Thoracic aorta (tissue), 2 donors: Measurements from ENCODE around the gene PDE4C. TPM values are rescaled to one million over a fixed set of nuclear protein-coding genes. Genes with fewer than 3 reads are reported as not detected.

ENCODE experiments used
- ATAC-seq: fragments of 150-250 bp; one replicate; pipeline ENCODE4 v1.8.0; 2017; ENCODE audit warnings: low read depth; ENCODE audit not compliant: insufficient number of reproducible peaks, low FRiP score
- DNase-seq: peaks from one replicate; pipeline ENCODE4 v3.0.0-alpha.2; 2020; ENCODE audit warnings: low spot score
- H3K27ac ChIP-seq, 2 donors: fragments of 200-600 bp; sonication (generic); 1 replicate in 1 of 2; 2 replicates in 1 of 2; pipeline ENCODE4 v1.5.1; 2016; ENCODE audit warnings: mild to moderate bottlenecking in 2 of 2, moderate library complexity in 2 of 2
- H3K27me3 ChIP-seq: fragments of 200-600 bp; sonication (generic); replicated peaks from 2 replicates; pipeline ENCODE4 v1.6.0; 2016; ENCODE audit warnings: mild to moderate bottlenecking; ENCODE audit not compliant: insufficient read depth
- H3K36me3 ChIP-seq: fragments of 200-600 bp; sonication (generic); one replicate; pipeline ENCODE4 v1.5.1; 2016
- H3K4me1 ChIP-seq, 2 donors: fragments of 200-600 bp; sonication (generic); 1 replicate in 1 of 2; 2 replicates in 1 of 2; pipeline versions ENCODE4 v1.5.1 to v1.6.0; 2016; ENCODE audit warnings: low read depth in 2 of 2, mild to moderate bottlenecking in 1 of 2; ENCODE audit not compliant: control insufficient read depth in 1 of 2
- H3K4me3 ChIP-seq: fragments of 200-600 bp; sonication (generic); 2 replicates; pipeline ENCODE4 v1.5.1; 2016; ENCODE audit warnings: mild to moderate bottlenecking
- H3K9me3 ChIP-seq: fragments of 200-600 bp; sonication (generic); 2 replicates; pipeline ENCODE4 v1.5.1; 2016
- total RNA-seq, 2 donors: library from RNA; depleted of rRNA; stranded (reverse); fragments of >200 nt; gene quantifications; one replicate each; pipeline versions ENCODE4 v1.1.0 to v1.2.3, GENCODE V29; 2016
- TF ChIP-seq, protein P1 (sequence below): fragments of 200-600 bp; sonication (generic); IDR thresholded peaks from one replicate; pipeline ENCODE4 v1.5.1; 2019; ENCODE audit warnings: antibody characterized with exemption

The PDE4C gene
- total RNA-seq, 2 donors from 2014 or later, result 0.41 to 0.42 TPM

DNA sequence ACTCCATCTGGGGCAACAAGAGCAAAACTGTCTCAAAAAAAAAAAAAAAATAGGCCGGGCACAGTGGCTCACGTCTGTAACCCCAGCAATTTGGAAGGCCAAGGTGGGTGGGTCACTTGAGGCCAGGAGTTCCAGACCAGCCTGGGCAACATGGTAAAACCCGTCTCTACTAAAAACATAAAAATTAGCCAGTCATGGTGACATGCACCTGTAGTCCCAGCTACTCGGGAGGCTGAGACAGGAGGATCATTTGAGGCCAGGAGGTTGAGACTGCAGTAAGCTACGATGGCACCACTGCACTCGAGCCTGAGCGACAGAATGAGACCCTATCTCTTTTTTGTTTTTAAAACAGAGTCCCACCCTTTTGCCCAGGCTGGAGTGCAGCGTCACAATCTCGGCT, 44.1 kb upstream of the PDE4C start:
- TF ChIP-seq, protein P1, sequence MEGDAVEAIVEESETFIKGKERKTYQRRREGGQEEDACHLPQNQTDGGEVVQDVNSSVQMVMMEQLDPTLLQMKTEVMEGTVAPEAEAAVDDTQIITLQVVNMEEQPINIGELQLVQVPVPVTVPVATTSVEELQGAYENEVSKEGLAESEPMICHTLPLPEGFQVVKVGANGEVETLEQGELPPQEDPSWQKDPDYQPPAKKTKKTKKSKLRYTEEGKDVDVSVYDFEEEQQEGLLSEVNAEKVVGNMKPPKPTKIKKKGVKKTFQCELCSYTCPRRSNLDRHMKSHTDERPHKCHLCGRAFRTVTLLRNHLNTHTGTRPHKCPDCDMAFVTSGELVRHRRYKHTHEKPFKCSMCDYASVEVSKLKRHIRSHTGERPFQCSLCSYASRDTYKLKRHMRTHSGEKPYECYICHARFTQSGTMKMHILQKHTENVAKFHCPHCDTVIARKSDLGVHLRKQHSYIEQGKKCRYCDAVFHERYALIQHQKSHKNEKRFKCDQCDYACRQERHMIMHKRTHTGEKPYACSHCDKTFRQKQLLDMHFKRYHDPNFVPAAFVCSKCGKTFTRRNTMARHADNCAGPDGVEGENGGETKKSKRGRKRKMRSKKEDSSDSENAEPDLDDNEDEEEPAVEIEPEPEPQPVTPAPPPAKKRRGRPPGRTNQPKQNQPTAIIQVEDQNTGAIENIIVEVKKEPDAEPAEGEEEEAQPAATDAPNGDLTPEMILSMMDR, result no peak
- Histone ChIP-seq H3K27me3 (no peaks in the 10 kb centered on the region), H3K4me3 (no peak overlapping the region), H3K36me3 (peaks cover 32% of the 10 kb centered on the region), H3K9me3 (no peaks in the 10 kb centered on the region), H3K27ac (no peak overlapping the region), H3K4me1 (peaks cover 7 to 23% of the 10 kb centered on the region in 2 donors)
- ATAC-seq, result no peak
- no peak for DNase-seq

DNA sequence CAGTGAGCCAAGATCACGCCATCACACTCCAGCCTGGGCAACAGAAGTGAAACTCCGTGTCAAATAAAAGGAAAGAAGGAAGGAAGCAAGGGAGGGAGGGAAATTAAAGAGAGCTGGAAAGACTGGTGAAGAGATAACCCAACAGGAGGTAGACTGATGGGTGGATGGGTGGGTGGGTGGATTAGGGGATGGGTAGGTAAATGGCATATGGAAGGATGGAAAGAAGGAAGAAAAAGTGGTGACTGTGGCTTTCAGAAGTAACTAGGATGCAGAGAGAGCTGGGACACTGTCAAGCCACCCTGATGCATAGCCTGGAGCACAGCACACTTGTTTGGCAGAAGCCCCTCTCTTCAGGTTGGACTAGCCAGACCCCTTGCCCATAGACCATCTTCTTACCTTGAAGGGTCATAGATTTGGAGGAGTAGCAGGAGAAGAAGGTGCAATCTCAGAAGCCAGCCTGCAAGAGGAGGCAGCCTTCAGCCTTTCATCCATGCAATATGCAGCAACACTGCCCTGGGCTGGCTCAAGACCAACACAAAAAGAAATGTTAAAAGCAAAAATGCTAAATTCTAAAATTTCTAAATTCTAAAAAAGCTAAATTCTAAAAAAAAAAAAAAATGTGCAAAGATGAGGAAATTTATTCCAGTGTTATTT, 43.0 kb upstream of the PDE4C start:
- no peak for DNase-seq
- Histone ChIP-seq H3K27ac (no peak overlapping the region), H3K36me3 (peaks cover 43% of the 10 kb centered on the region), H3K9me3 (no peaks in the 10 kb centered on the region), H3K27me3 (no peaks in the 10 kb centered on the region), H3K4me3 (no peak overlapping the region), H3K4me1 (peaks cover under 1 to 13% of the 10 kb centered on the region in 2 donors)
- TF ChIP-seq, protein P1, result no peak
- ATAC-seq, result no peak

DNA sequence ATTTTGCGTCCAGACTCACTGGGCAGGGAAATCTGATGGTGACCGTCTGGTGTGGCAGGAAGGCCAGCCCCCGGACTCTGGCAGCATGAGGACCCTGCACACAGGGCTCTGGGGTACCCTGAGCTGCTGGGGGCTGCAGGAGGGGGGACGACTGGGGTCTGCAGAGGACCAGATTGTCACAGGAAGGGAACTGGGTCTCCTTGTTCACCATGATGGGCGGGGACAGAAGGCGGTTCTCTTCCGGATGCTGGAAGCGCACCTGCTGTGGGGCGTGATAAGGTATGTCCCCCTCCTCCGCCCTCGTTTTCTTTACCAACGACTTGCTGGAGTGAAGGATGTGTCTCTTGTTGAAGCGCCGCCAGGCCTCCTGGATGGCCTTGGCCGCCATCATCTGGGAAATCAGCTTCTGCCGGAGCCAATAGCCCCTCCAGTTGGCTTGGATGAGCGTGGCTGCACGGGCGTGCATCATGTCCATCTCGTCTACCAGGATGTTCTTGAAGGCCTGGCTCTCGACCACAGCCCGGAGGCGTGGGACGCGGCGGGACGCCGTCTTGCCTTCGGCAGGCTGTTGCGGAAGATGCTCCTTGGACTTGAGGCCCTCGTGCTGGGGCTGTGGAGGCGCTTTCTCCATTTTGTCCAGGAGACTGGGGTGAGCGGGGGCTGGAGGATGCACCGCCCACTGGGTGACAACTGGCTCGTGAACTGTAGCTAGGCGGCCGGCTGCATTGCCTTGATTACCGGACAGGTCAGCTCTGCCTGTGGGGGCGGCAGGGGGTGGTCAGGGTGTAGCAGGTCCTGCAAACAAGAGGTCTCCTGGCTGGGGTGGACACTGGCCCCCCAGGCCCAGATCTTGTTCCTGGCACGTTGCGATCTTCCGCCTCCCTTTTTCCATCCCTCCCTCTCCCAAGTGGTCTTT, 40.8 kb upstream of the PDE4C start:
- H3K27ac ChIP-seq, result no peak overlapping the region
- TF ChIP-seq, protein P1, result no peak
- DNase-seq (no peak), ATAC-seq (no peak)
- no peak overlapping the region for H3K4me3 ChIP-seq
- H3K4me1 ChIP-seq, result no peaks in the 10 kb centered on the region
- H3K36me3 ChIP-seq, result peaks cover 54% of the 10 kb centered on the region
- H3K9me3 ChIP-seq, result no peaks in the 10 kb centered on the region
- H3K27me3 ChIP-seq, result no peaks in the 10 kb centered on the region

DNA sequence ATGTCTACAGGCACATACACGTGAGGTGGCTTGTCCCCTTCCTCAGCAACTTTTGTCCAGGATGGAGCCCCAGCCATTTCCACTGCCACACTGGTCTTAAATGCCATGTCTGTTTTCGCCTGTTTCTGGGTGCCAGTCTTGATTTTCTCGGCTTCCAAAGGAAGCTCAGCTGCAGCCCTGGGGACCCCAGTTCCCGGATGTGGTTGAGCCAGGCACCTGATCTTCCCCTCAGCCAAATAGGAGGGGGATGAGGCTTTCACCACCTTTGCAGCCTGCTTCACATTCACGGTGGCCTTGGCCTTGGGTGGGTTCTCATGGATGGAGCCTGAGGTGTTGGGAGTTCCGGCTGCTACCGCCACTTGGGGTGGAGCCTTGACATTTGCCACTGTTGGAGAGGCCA, 39.3 kb upstream of the PDE4C start:
- TF ChIP-seq, protein P1, result no peak
- Histone ChIP-seq H3K4me3 (no peak overlapping the region), H3K27me3 (no peaks in the 10 kb centered on the region), H3K4me1 (no peaks in the 10 kb centered on the region), H3K9me3 (no peaks in the 10 kb centered on the region), H3K36me3 (peaks cover 54% of the 10 kb centered on the region), H3K27ac (no peak overlapping the region)
- DNase-seq (no peak), ATAC-seq (no peak)

DNA sequence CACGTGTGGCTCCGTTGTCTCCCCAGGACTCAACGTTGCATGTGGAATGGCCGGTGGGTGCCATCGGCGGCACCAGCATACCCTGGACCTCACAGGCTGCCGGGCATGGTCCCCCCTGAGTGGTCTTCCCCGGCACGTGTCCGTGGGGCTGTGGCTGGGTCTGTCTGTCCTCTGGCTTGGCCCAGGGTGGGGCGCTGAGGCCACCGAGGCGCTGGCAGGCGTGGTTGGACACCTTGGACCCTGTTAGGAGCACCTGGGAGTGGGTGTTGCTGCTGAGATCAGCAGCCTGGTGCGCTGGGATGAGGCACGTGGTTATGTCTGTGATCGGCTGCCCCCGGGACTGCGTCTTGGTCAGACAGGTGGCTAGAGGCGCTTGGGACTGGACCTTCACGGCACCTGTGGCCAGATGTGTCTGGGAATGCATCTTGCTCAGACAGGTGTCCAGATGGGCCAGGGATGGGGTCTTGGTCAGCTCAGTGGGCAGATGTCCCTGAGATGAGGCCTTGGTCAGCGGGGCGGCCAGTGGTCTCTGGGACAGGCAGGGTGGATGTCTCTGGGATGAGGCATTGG, 38.8 kb upstream of the PDE4C start:
- ATAC-seq (no peak), DNase-seq (no peak)
- TF ChIP-seq, protein P1, result no peak
- Histone ChIP-seq H3K27me3 (no peaks in the 10 kb centered on the region), H3K4me3 (no peak overlapping the region), H3K36me3 (peaks cover 54% of the 10 kb centered on the region), H3K4me1 (no peaks in the 10 kb centered on the region), H3K27ac (no peak overlapping the region), H3K9me3 (no peaks in the 10 kb centered on the region)
